Measurements from ENCODE around the gene PYROXD2.

The PYROXD2 gene

GRCh38 chr10:98433881-98434732 is 19.1 kb upstream of the PYROXD2 start:
- peaks cover 43 to 70% of the 10 kb centered on the region in 2 donors for H3K36me3 ChIP-seq (replicated peaks in 1 of 2; ENCODE audit: control insufficient read depth in 2 of 2, insufficient read depth in 2 of 2, low read length in 2 of 2)
- no peak overlapping the region for H3K23ac ChIP-seq (ENCODE audit: low read depth, low read length, poor library complexity)
- no peak overlapping the region for H2BK120ac ChIP-seq (ENCODE audit: low read depth, low read length)
- no peak overlapping the region for H3K27ac ChIP-seq (replicated peaks; ENCODE audit: low read length)
- no peak overlapping the region for H4K8ac ChIP-seq (ENCODE audit: low read depth, low read length)
- H2AFZ ChIP-seq (ENCODE audit: low read length): no peak overlapping the region
- H3K4ac ChIP-seq (ENCODE audit: low read length): no peak overlapping the region
- H2BK12ac ChIP-seq (ENCODE audit: low read length): no peak overlapping the region
- no peak overlapping the region for H2BK5ac ChIP-seq (ENCODE audit: low read length)
- no peaks in the 10 kb centered on the region for H3K4me1 ChIP-seq (ENCODE audit: control insufficient read depth in 2 of 2, insufficient read depth in 1 of 2, low read depth in 1 of 2, low read length in 2 of 2)
- H2AK5ac ChIP-seq (ENCODE audit: low read depth, low read length): no peak overlapping the region
- no peak overlapping the region for H2BK15ac ChIP-seq (ENCODE audit: low read length)
- H3K9me3 ChIP-seq (replicated peaks in 1 of 2; ENCODE audit: control insufficient read depth in 2 of 2, insufficient read depth in 1 of 2, low read depth in 1 of 2, low read length in 2 of 2): peaks cover 13 to 37% of the 10 kb centered on the region in 2 donors
- H3K14ac ChIP-seq (ENCODE audit: low read length): no peak overlapping the region
- no peak overlapping the region for H3K9ac ChIP-seq (ENCODE audit: low read depth, low read length, poor library complexity)
- no peak overlapping the region for H3K4me2 ChIP-seq (ENCODE audit: insufficient read depth, low read length, poor library complexity, severe bottlenecking)
- WGBS, 2 donors (ENCODE audit: extremely low coverage in 2 of 2, insufficient read length in 2 of 2, insufficient replicate concordance in 1 of 2): no CpG with 5 or more reads among the region's 21 CpGs
- no peaks in the 10 kb centered on the region for H3K79me1 ChIP-seq (ENCODE audit: low read depth, low read length)
- no peak overlapping the region for H3K4me3 ChIP-seq (ENCODE audit: low read length in 2 of 2)
- H4K91ac ChIP-seq (ENCODE audit: low read depth, low read length, poor library complexity): no peak overlapping the region
- no peak overlapping the region for H3K18ac ChIP-seq (ENCODE audit: low read length)
- no peak for DNase-seq (ENCODE audit: low spot score)
- no peaks in the 10 kb centered on the region for H3K27me3 ChIP-seq (ENCODE audit: control insufficient read depth in 3 of 3, insufficient read depth in 3 of 3, low read depth in 1 of 3, low read length in 3 of 3)

- no peak for DNase-seq (ENCODE audit: low spot score)
- no CpG with 5 or more reads among the region's 1 CpG for WGBS, 2 donors (ENCODE audit: extremely low coverage in 2 of 2, insufficient read length in 2 of 2, insufficient replicate concordance in 1 of 2)
- Histone ChIP-seq H2BK15ac (ENCODE audit: low read length) (no peak overlapping the region), H3K14ac (ENCODE audit: low read length) (no peak overlapping the region), H3K36me3 (replicated peaks in 1 of 2; ENCODE audit: control insufficient read depth in 2 of 2, insufficient read depth in 2 of 2, low read length in 2 of 2) (peaks cover 43 to 67% of the 10 kb centered on the region in 2 donors), H3K79me1 (ENCODE audit: low read depth, low read length) (no peaks in the 10 kb centered on the region), H3K23ac (ENCODE audit: low read depth, low read length, poor library complexity) (no peak overlapping the region), H2BK120ac (ENCODE audit: low read depth, low read length) (no peak overlapping the region), H3K9me3 (replicated peaks in 1 of 2; ENCODE audit: control insufficient read depth in 2 of 2, insufficient read depth in 1 of 2, low read depth in 1 of 2, low read length in 2 of 2) (peaks cover 12 to 30% of the 10 kb centered on the region in 2 donors), H2AFZ (ENCODE audit: low read length) (no peak overlapping the region), H2BK12ac (ENCODE audit: low read length) (no peak overlapping the region), H3K18ac (ENCODE audit: low read length) (no peak overlapping the region), H3K4me1 (ENCODE audit: control insufficient read depth in 2 of 2, insufficient read depth in 1 of 2, low read depth in 1 of 2, low read length in 2 of 2) (no peaks in the 10 kb centered on the region), H2AK5ac (ENCODE audit: low read depth, low read length) (no peak overlapping the region), H4K8ac (ENCODE audit: low read depth, low read length) (no peak overlapping the region), H3K27me3 (ENCODE audit: control insufficient read depth in 3 of 3, insufficient read depth in 3 of 3, low read depth in 1 of 3, low read length in 3 of 3) (no peaks in the 10 kb centered on the region), H2BK5ac (ENCODE audit: low read length) (no peak overlapping the region), H3K4me3 (ENCODE audit: low read length in 2 of 2) (no peak overlapping the region), H3K9ac (ENCODE audit: low read depth, low read length, poor library complexity) (no peak overlapping the region), H3K27ac (replicated peaks; ENCODE audit: low read length) (no peak overlapping the region), H4K91ac (ENCODE audit: low read depth, low read length, poor library complexity) (no peak overlapping the region), H3K4me2 (ENCODE audit: insufficient read depth, low read length, poor library complexity, severe bottlenecking) (no peak overlapping the region), H3K4ac (ENCODE audit: low read length) (no peak overlapping the region)
Observed at GRCh38 chr10:98433371-98433770, 18.4 kb upstream of the PYROXD2 start.

GRCh38 chr10:98432330-98432729 is 17.3 kb upstream of the PYROXD2 start:
- H3K4ac ChIP-seq (ENCODE audit: low read length): no peak overlapping the region
- WGBS, 2 donors (ENCODE audit: extremely low coverage in 2 of 2, insufficient read length in 2 of 2, insufficient replicate concordance in 1 of 2): no CpG with 5 or more reads among the region's 1 CpG
- H2AFZ ChIP-seq (ENCODE audit: low read length): no peak overlapping the region
- H3K27ac ChIP-seq (replicated peaks; ENCODE audit: low read length): no peak overlapping the region
- H3K18ac ChIP-seq (ENCODE audit: low read length): no peak overlapping the region
- no peak overlapping the region for H3K4me2 ChIP-seq (ENCODE audit: insufficient read depth, low read length, poor library complexity, severe bottlenecking)
- peaks cover 43 to 76% of the 10 kb centered on the region in 2 donors for H3K36me3 ChIP-seq (replicated peaks in 1 of 2; ENCODE audit: control insufficient read depth in 2 of 2, insufficient read depth in 2 of 2, low read length in 2 of 2)
- H3K9ac ChIP-seq (ENCODE audit: low read depth, low read length, poor library complexity): no peak overlapping the region
- H4K8ac ChIP-seq (ENCODE audit: low read depth, low read length): no peak overlapping the region
- H3K9me3 ChIP-seq (replicated peaks in 1 of 2; ENCODE audit: control insufficient read depth in 2 of 2, insufficient read depth in 1 of 2, low read depth in 1 of 2, low read length in 2 of 2): peaks cover 12 to 30% of the 10 kb centered on the region in 2 donors
- H2BK15ac ChIP-seq (ENCODE audit: low read length): no peak overlapping the region
- no peak overlapping the region for H4K91ac ChIP-seq (ENCODE audit: low read depth, low read length, poor library complexity)
- DNase-seq (ENCODE audit: low spot score): no peak
- no peak overlapping the region for H3K23ac ChIP-seq (ENCODE audit: low read depth, low read length, poor library complexity)
- no peak overlapping the region for H2BK120ac ChIP-seq (ENCODE audit: low read depth, low read length)
- H2BK12ac ChIP-seq (ENCODE audit: low read length): no peak overlapping the region
- H2BK5ac ChIP-seq (ENCODE audit: low read length): no peak overlapping the region
- H3K4me3 ChIP-seq (ENCODE audit: low read length in 2 of 2): no peak overlapping the region
- no peaks in the 10 kb centered on the region for H3K79me1 ChIP-seq (ENCODE audit: low read depth, low read length)
- H3K14ac ChIP-seq (ENCODE audit: low read length): no peak overlapping the region
- H2AK5ac ChIP-seq (ENCODE audit: low read depth, low read length): no peak overlapping the region
- no peaks in the 10 kb centered on the region for H3K4me1 ChIP-seq (ENCODE audit: control insufficient read depth in 2 of 2, insufficient read depth in 1 of 2, low read depth in 1 of 2, low read length in 2 of 2)
- H3K27me3 ChIP-seq (ENCODE audit: control insufficient read depth in 3 of 3, insufficient read depth in 3 of 3, low read depth in 1 of 3, low read length in 3 of 3): no peaks in the 10 kb centered on the region

- peaks cover 43 to 82% of the 10 kb centered on the region in 2 donors for H3K36me3 ChIP-seq (replicated peaks in 1 of 2; ENCODE audit: control insufficient read depth in 2 of 2, insufficient read depth in 2 of 2, low read length in 2 of 2)
- H3K4me2 ChIP-seq (ENCODE audit: insufficient read depth, low read length, poor library complexity, severe bottlenecking): no peak overlapping the region
- H3K14ac ChIP-seq (ENCODE audit: low read length): no peak overlapping the region
- no peak overlapping the region for H2AFZ ChIP-seq (ENCODE audit: low read length)
- no peak overlapping the region for H2AK5ac ChIP-seq (ENCODE audit: low read depth, low read length)
- no peaks in the 10 kb centered on the region for H3K79me1 ChIP-seq (ENCODE audit: low read depth, low read length)
- no peaks in the 10 kb centered on the region for H3K4me1 ChIP-seq (ENCODE audit: control insufficient read depth in 2 of 2, insufficient read depth in 1 of 2, low read depth in 1 of 2, low read length in 2 of 2)
- no peak overlapping the region for H2BK5ac ChIP-seq (ENCODE audit: low read length)
- no peak overlapping the region for H3K18ac ChIP-seq (ENCODE audit: low read length)
- no peak overlapping the region for H4K8ac ChIP-seq (ENCODE audit: low read depth, low read length)
- no peak overlapping the region for H3K4me3 ChIP-seq (ENCODE audit: low read length in 2 of 2)
- H2BK15ac ChIP-seq (ENCODE audit: low read length): no peak overlapping the region
- no peak overlapping the region for H3K4ac ChIP-seq (ENCODE audit: low read length)
- H3K9me3 ChIP-seq (replicated peaks in 1 of 2; ENCODE audit: control insufficient read depth in 2 of 2, insufficient read depth in 1 of 2, low read depth in 1 of 2, low read length in 2 of 2): peaks cover 12 to 30% of the 10 kb centered on the region in 2 donors
- H3K27me3 ChIP-seq (ENCODE audit: control insufficient read depth in 3 of 3, insufficient read depth in 3 of 3, low read depth in 1 of 3, low read length in 3 of 3): no peaks in the 10 kb centered on the region
- DNase-seq (ENCODE audit: low spot score): no peak
- H3K9ac ChIP-seq (ENCODE audit: low read depth, low read length, poor library complexity): no peak overlapping the region
- H3K27ac ChIP-seq (replicated peaks; ENCODE audit: low read length): no peak overlapping the region
- H3K23ac ChIP-seq (ENCODE audit: low read depth, low read length, poor library complexity): no peak overlapping the region
- H4K91ac ChIP-seq (ENCODE audit: low read depth, low read length, poor library complexity): no peak overlapping the region
- no CpG with 5 or more reads among the region's 8 CpGs for WGBS, 2 donors (ENCODE audit: extremely low coverage in 2 of 2, insufficient read length in 2 of 2, insufficient replicate concordance in 1 of 2)
- no peak overlapping the region for H2BK12ac ChIP-seq (ENCODE audit: low read length)
- no peak overlapping the region for H2BK120ac ChIP-seq (ENCODE audit: low read depth, low read length)
Observed at GRCh38 chr10:98431016-98431415, 16.0 kb upstream of the PYROXD2 start.

Measured in neuronal stem cell (in vitro differentiated cells).